ENCODE data around the gene LTC4S.

LTC4S gene

DNA sequence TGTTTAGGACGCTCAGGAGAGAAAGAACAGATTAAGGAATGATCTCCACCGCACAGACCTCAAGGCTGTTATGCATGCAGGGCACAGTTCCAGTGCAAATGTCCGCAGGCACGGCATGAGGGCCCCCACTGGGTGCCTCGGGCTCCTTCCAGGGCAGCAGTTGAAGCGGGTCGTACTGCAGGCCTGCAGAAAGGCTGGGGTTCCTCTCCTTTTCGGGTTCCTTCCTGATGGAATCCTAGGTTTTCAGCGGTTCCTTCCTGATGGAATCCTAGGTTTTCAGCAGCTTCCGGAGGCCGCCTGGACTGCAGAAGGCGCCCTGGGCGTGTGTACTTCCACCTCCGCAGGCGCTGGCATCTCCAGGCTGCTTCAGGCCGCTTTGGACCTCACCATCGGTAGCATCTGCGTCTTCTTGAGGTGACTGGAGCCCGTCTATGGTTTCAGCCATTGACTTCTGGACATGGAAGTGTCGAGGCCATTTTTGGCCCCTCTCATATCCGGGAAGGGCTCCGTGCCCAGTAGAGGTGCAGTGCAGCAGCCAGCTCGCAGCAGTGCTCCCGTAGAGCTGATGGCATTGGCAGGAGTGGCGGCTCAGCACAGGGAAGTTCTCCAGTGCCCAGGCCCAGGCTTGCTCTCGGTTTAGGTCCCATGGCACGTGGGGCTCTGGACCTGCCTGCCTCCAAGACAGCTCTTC, 18.5 kb downstream of the LTC4S start:
- DNase-seq = no peak

DNA sequence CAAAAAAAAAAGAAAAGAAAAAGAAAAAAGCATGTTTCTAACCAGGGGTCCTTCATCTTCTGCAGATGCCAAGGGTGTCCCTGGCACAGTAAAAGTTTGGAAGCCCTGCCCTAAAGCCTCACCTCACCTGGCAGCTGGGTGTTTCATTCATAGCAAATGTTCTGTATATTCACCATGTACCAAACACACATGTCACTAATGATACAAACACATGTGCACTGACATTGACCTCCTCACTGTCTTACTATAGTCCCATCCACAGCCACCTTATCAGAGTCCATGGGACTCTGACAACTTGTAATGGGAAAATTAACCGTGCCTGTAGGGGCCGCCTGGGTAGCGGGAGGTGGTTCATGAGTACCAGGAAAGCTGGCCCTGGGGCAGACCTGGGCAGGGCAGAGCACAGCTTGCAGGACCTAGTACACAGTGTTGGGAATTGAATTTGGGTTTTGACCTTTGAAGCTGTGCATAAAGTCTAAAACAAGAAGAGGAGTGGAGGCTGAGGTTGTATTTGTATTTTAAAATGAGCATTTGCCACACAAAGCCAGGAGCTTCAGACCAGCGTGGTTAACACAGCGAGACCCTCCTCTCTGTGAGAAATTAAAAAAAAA, 19.3 kb downstream of the LTC4S start:
- no peak for DNase-seq

DNA sequence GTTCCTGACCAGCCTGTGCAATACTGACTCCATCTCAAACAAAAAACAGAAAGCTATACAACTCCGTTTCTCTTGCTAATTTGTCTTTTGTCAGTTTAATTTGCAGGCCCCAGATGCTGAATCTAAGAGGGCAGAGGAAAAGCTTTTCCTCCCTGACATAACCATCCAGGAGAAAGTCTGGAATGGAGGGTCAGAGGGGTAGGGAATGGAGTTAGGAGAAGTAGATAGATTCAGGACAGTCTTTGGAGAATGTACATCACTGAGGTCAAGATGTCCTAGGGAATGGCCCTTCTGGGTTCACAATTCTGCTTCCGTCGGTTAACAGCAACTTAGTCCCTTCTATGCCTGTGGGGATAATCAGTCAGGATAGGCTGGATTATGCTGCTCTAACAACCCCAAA, 20.3 kb downstream of the LTC4S start:
- no peak for DNase-seq

DNA sequence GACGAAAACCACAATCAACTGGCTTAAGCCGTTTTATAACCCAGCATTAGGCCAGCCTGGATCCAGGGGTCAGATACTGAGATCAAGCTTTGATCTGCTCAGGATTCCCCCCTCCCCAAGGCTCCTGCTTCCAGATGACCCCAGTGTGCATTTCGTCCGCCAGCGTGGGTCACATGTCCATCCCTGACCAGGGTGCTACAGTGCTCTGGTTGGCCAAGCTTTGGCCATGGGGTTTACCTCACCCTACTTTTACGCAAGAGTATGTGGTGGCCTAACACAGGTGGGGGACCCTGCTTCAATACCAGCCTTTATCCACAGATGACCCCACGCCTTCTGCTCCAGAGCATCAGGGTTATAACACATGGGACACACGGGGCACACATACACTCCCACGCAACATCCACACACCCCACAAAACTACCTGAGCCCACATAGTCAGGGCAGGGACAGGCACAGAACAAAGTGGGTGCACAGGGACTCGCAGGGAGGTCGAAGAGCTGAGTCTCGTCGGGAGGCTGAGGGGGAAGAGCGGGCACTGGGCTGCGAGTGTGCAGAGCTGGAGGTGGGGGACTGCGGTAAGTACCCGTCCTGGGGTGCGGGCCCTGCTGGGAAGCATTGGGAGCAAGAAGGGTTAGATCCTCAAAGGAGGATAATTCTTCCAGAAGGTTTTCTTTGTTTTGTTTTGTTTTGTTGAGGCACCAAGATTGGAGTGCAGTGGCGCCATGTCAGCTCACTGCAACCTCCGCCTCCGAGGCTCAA, 21.9 kb downstream of the LTC4S start:
- DNase-seq = no peak

DNA sequence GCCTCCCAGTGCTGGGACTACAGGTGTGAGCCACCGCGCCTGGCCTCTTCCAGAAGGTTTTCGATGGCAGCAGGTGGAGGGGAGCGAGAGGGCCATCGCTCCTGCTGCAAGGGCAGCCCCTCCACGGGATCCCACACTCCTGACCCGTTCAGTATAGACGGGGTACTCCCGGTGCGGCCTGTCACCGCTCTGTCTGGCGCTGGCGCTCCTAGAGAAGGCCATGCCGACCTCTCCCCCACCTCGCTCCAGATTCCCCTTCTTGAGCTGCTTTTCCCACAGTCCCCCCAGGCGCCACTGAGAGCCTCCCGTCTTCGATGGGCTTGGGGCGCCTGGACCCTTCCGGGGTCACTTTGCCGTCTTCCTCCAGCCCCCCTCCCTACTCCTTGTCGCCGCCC, 22.6 kb downstream of the LTC4S start:
- DNase-seq = no peak

DNA sequence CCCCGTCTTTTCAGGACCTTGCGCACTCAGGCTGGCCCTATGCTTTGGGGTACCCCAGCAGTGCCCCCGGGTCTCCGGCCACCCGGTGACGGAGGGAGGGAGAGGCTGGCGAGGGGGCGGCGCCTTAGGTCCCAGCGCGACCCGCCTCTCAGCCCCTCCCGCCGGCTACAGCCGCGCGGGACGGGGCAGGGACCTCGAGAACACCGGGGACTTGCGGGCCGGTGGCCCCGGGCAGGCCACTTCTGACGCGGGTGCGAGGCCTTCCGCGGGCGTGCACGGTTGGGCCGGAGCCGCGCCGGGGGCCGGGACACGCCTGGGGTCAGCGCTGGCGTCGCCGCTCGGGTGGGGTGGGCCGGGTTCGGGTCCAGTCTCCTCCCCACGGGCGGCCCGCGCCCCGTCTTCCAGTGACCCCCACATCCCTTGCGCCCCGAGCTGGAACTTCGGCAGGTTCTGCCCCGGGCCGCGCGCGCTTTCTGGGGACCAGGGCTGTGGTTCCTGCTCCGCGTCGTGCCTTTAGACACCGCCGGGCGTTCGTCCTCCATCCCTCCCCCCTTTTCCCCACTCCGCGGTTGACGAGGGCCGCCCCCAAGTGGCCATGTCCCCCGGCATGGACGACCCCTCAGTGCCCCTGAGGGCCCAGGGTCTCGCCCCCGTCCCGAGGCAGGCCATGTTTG, 23.1 kb downstream of the LTC4S start:
- no peak for DNase-seq

DNA sequence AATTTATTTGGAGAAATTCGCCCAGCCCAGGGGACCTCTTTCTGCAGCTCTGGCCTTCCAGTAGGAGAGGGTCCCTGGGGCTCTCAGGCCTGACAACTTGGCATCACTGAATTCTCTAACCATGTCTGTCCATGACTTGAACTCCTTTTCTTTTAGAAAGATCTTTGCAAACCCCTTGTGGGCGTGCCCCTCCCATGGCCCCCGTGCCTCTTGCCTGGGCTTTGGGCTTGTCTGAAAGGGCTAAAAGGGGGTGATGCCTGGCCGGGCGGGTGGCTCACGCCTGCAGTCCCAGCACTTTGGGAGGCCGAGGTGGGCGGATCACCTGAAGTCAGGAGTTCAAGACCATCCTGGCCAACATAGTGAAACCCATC, 23.7 kb downstream of the LTC4S start:
- no peak for DNase-seq

DNA sequence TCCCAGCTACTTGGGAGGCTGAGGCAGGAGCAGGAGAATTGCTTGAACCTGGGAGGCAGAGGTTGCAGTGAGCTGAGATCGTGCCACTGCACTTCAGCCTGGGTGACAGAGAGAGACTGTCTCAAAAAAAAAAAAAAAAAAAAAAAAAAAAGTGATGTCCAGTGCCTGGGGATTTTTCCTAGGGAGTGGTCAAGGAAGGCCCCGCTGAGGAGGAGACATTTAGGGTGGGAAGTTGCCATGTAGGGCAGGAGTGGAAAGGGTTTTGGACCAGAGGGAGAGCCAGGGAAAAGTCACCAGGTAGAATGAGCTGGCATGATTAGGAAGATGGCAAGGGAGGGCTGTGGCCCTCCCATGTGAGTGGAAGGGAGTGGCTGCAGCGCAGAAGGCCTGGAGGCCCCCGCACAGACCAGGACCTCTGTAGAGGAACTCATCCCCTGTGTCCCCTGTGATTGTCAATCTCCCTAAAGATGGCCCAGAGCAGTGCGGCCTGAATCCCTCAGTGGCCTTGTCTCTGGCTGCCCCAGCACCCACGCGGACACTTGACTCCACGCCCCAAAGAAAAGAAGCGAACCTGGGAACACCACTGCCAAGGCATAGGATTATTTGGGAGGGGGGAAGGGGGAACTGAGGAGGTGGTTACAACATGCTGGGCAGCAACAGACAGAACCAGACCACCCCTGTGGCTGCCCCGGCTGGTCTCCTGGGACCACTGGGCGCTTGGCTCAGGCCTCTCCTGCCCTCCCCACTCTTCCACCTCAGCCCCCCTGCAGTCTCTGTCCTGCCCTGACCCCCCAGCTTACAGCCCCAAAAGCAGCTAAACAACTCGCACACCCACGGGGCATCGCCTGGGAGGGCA, 24.3 kb downstream of the LTC4S start:
- DNase-seq = no peak

DNA sequence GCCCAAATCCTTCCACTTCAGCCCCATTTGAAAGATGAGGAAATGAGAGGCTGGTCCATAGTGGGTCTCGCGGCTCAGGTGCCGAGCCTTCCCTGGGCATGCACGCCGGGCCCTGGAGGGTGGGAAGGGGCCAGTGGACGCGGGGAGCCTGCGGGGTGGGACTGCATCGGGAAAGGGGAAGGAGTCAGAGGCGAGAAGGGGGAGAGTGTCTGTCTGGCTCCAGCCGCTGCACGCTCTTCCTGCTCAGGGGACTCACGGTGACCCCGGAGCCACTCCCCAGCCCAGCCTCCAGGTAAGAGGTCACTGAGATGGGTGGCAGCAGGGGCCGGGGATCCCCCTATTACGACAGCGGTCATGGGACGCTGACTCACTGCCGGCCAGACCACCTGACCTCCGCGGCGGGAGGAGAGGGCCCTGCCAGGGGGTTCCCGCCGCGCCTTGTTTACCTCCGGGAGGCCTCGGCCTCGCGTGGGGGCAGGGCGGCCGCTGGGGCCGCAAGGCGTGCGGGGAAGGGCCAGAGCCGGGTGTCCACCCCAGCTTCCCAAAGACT, 25.0 kb downstream of the LTC4S start:
- peak; percentile 51 to 59 for DNase-seq

DNA sequence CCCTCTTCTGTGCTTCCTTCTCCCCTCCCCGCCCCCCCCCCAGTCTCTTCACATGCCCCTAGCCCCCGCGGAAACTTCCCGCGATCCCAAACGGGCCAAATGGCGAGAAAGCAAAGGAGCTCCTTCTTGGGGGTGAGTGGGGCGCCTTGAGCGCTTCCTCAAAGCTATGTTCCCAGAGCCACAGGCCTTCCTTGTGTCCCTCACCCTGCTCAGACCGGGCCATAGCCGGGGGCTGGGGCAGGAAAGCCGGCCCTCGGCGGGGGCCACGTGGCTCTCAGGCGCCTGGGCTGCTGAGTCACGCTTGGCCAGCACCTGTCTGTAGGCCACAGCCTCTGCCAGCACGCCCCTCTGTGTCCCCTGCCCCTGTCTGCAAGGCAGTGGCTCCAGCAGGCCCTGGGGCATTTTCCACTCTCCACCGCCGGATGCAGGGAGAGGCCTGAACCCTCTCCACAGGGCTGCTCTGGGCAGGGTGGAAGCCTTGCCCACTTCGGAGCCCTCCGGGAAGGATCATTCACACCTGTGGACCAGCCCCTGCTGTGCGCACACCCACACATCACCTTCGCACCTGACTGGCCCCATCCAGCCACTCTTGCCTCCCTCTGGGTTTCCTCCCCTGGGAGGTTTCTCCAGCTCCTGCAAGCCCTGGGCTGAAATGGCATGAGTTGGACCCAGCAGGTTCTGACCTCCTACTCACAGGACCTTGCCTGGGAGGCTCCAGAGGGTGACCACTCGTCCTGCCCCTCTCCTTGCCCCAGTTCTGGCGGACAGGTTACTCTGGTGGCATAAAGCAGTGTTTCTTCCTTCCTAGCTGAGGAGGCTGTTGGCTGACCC, 25.7 kb downstream of the LTC4S start:
- DNase-seq = no peak

DNA sequence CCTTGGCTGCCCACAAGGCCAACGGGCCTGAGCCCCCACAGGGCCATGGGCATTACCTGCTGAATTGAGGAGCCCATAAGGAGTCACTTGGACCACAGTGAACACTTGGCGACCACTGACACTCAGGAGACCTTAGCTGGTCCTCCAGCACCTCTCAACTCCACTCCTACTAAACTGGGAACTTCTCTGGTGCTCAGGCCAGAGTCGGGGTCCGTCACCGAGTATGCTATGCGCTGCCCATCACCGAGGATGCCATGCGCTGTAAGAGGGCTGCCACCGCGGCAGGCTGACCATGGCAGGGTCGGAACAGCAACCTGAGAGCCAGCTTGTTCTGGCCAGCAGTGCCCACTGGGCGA, 26.3 kb downstream of the LTC4S start:
- no peak for DNase-seq

DNA sequence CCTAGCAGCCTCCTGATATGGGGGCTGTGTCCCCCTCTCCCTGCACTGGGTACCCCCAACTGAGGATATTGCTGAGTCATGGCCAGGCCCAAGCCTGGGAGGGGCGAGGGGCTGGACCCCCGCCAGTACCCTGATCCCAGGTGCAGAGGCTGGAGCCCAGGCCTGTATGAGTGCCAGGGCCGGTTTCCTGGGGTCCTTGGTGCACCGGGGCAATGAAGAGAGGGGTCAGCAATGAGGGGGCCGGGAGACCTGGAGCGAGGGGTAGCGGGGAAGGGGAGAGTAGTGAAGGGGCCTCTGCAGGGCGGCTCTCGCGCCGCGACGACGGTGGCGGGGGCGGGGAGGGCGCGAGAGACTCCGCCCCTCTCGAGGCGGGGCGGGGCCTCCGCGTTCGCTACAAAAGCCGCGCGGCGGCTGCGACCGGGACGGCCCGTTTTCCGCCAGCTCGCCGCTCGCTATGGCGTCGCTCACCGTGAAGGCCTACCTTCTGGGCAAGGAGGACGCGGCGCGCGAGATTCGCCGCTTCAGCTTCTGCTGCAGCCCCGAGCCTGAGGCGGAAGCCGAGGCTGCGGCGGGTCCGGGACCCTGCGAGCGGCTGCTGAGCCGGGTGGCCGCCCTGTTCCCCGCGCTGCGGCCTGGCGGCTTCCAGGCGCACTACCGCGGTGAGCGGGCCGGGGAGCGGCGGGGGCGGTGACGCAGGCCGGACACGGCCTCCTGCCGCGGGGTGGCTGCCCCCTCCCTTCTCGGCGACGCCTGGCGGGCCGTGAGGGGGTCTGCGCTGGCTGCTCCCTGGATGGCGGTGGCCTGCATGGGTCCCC, 26.9 kb downstream of the LTC4S start, which contains the start of gene SQSTM1:
TSS of gene SQSTM1 (plus strand) at position 423 of the 815 bp plus-strand sequence. CDS start at position 455, 32 bp downstream.
- peak; percentile 23 to 72 for DNase-seq

DNA sequence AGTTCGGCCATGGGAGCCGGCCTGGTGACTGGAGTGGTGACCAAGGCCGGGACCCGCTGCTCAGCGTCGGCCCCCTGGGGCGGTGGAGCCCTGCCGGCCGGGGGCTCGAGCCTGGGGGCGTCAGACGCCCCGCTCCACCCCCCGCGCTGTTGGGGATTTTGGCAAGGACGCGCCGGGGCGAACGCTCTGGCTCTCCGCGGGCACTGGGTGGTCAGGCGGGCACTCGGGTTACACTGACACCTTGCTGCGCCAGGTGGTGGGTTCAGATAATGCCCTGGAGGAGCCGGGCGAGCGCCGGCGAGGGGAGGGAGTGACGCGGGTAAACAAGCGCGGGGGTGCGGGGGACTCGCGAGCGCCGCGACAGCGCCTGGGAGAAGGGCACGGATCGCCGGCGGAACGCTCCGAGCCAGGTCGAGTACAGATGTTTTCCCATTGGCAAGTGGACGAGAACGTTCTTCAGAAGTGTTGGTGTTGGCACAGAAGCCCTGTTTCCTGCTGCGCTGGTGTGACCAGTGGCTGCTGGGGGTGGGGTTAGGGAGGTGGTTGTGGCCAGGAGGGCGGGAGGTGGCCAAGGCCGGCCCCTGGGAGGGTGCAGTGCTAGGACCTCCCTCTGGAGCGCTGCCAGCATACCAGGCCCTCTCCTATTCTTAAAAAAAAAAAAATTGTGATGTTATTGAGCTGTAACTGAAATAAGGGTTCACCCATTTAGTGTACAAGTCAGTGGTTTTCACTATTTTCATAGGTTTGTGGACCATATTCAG, 27.7 kb downstream of the LTC4S start:
- DNase-seq = peak; percentile 25 to 30

DNA sequence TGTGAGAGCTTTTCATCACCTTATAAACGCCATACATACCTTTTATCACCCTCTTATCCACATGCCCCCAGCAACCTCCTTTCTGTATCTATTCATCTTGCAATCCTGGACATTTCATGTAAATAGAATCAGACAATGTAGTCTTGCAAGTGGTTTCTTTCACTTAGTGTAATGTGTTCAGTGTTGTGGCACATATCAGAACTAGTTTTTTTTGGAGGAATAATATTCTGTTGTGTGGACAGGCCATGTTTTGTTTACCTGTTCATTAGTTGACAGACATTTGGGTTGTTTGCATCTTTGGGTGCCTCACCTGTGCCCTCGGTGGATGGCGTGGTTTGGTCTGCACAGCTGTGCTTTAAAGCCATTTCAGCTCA, 28.3 kb downstream of the LTC4S start:
- DNase-seq = no peak

DNA sequence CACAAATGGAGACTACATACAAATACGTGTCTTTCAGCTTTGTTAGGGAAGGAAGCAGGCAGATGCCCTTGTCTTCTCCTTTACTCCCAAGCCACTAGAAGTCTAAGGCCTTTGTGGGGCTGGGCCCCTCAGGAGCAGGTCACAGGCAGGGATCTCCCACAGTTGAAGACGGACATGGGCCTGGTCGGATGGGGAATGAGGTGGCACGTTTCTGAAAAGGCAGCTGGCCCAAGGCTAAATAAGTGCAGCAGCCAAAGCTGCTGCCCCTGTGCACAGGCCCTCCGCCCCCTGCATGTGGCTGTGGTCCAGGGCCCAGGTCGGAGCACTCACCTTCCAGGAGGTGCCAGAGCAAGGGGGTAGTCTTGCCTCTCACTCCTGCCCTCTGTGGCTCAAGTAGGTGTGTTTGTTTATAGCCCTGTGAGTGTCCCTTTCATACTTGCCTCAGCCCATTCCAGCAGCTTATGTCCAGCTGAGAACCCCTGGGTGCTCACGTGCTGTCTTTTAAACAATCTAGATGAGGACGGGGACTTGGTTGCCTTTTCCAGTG, 28.7 kb downstream of the LTC4S start:
- DNase-seq = no peak

DNA sequence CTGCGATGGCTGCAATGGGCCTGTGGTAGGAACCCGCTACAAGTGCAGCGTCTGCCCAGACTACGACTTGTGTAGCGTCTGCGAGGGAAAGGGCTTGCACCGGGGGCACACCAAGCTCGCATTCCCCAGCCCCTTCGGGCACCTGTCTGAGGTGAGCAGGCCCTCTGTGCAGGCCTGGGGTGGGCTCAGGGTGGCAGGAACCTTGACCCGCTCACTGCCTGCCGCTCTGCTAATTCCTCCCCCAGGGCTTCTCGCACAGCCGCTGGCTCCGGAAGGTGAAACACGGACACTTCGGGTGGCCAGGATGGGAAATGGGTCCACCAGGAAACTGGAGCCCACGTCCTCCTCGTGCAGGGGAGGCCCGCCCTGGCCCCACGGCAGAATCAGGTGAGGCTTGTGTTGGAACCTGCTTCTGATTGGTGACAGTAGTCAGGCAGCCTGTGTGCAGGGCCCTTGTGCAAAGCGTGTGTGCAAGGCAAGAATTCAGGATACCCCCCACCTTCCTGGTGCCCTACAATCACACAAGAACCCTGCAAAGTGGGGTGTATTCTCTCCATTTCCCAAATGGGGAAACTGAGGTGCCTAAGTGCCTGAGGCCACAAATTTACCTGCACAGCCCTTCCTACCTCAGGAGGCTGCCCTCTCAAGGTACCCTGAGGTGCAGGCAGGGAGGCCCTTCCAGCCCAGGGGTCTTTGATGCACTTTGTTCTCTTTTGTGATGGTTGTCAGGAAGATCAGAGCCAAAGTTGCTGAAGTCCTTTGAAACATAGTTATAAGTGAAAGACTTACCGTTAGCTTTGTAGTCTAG, 30.4 kb downstream of the LTC4S start:
- DNase-seq = no peak

DNA sequence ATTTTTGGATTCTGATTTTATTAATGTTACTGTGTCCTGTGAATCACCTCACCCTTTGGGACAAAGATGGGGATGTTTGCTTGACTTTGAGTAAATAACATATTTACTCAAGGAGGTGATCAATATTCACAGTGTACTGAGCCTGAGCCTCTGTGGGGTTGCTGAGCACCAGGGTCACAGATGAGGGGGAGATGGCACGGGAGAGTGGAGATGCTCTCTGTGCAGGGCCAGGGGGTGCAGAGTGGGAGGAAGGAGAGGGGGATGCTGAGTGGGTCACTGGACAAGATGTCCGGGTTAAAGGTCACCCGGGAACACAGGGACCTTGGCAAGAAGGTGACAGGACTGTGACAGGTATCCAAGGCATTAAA, 30.9 kb downstream of the LTC4S start:
- no peak for DNase-seq

DNA sequence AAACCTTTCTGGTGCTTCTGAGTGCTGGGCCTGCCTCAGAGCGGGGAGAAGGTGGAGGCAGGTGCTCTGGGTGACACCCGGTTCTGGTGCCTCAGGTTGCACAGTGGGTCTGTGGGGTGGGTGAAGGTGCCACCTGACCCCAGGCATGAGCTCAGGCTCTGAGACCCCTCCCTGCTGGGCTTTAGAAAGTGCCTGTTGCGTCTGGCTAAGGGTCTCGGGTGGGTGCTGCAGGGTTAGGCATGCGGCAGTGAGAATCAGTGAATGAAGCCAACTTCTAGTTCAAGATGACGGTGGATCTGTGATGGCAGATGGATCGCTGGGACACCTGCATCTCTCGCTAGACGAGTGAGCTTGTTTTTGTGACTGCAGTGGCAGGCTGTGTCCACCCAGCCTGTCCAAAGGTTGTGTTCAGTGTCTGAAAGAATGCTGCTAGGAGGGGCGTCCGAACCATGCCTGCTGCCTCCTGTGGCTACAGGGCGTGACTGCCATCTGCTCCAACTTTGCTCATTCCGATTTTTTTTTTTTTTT, 31.9 kb downstream of the LTC4S start:
- no peak for DNase-seq
